ENCODE measurements around the gene ROBO2.

Gene ROBO2

GRCh38 chr3:77186319-77186718 lies 146.4 kb downstream of the ROBO2 start:
- H3K27ac Mint-ChIP-seq = no peak overlapping the region
- H3K4me1 Mint-ChIP-seq (ENCODE audit: low read depth) = no peaks in the 10 kb centered on the region
- no peaks in the 10 kb centered on the region for H3K27me3 Mint-ChIP-seq
- H3K36me3 Mint-ChIP-seq (ENCODE audit: low read depth) = no peaks in the 10 kb centered on the region
- no peak overlapping the region for H3K4me3 Mint-ChIP-seq
- H3K9me3 Mint-ChIP-seq = peaks cover 15% of the 10 kb centered on the region

GRCh38 chr3:77186728-77187127 lies 146.8 kb downstream of the ROBO2 start:
- no peak overlapping the region for H3K27ac Mint-ChIP-seq
- H3K27me3 Mint-ChIP-seq = no peaks in the 10 kb centered on the region
- H3K4me3 Mint-ChIP-seq = no peak overlapping the region
- no peaks in the 10 kb centered on the region for H3K4me1 Mint-ChIP-seq (ENCODE audit: low read depth)
- H3K9me3 Mint-ChIP-seq = peaks cover 18% of the 10 kb centered on the region
- H3K36me3 Mint-ChIP-seq (ENCODE audit: low read depth) = no peaks in the 10 kb centered on the region

DNA sequence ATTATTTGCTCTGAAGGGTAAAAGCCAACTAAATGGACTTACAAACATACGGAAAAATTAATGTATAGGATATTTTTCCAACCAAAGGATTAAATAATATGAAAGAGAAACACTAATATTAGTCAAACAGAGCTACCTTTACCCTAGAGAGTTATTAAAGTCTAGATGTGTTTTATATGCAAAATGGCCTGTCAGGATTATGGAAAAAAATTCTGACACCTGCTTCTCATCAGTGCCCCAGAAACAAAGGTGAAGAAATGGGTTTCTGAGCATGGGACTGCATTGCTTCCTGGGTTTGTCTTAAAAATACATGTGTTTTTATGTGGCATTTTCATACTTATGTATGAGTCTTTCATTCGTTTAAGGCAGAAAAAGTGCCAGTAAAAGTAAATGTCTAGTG lies 148.3 kb downstream of the ROBO2 start:
- no peaks in the 10 kb centered on the region for H3K36me3 Mint-ChIP-seq (ENCODE audit: low read depth)
- H3K9me3 Mint-ChIP-seq = peaks cover 19% of the 10 kb centered on the region
- H3K4me1 Mint-ChIP-seq (ENCODE audit: low read depth) = no peaks in the 10 kb centered on the region
- H3K27me3 Mint-ChIP-seq = no peaks in the 10 kb centered on the region
- no peak overlapping the region for H3K4me3 Mint-ChIP-seq
- H3K27ac Mint-ChIP-seq = no peak overlapping the region

- no peak overlapping the region for H3K4me3 Mint-ChIP-seq
- H3K27ac Mint-ChIP-seq = no peak overlapping the region
- H3K27me3 Mint-ChIP-seq = no peaks in the 10 kb centered on the region
- peaks cover 19% of the 10 kb centered on the region for H3K9me3 Mint-ChIP-seq
- H3K4me1 Mint-ChIP-seq (ENCODE audit: low read depth) = no peaks in the 10 kb centered on the region
- no peaks in the 10 kb centered on the region for H3K36me3 Mint-ChIP-seq (ENCODE audit: low read depth)
Measured at GRCh38 chr3:77189258-77189657, 149.4 kb downstream of the ROBO2 start.

DNA sequence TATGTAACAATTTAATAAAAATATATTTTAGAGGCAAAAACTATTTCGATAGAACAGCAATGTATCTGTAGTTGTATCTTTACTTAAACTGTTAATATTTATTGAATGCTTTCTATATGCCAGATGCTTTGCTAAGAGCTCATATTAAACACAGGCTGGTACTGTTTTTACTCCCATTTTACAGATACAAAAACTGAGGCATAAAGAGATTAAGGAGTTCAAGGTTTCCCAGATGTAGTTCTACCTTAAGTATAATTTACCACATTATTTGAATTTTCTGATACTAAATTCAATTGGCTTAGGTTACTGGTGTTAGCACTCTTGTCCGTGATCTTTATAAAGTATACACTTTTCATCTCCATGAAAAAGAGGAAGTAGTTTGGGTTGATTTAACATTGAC lies 149.8 kb downstream of the ROBO2 start:
- Mint-ChIP-seq H3K36me3 (ENCODE audit: low read depth) (no peaks in the 10 kb centered on the region), H3K27me3 (no peaks in the 10 kb centered on the region), H3K9me3 (peaks cover 19% of the 10 kb centered on the region), H3K27ac (no peak overlapping the region), H3K4me3 (no peak overlapping the region), H3K4me1 (ENCODE audit: low read depth) (no peaks in the 10 kb centered on the region)

DNA sequence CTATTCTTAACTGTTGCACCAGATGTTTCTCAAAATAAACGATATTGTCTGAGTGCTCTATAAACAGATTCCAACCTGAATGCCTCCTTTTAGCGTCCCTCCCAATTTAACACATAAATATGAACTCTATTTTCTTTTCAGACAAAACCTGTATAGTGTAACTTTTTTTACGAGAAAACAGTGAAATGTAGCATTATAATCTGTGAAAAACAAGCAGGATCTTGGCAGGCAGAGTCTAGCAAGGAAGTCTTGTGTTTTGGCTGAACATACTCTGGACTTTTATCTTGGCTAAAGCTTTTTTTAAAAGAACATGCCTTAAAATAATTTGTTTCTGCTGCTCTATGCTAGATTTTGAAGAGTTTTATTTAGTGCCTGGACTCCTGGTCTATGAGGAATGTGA lies 150.5 kb downstream of the ROBO2 start:
- Mint-ChIP-seq H3K27ac (no peak overlapping the region), H3K4me1 (ENCODE audit: low read depth) (no peaks in the 10 kb centered on the region), H3K27me3 (no peaks in the 10 kb centered on the region), H3K9me3 (peaks cover 15% of the 10 kb centered on the region), H3K4me3 (no peak overlapping the region), H3K36me3 (ENCODE audit: low read depth) (no peaks in the 10 kb centered on the region)

- no peak overlapping the region for H3K27ac Mint-ChIP-seq
- no peaks in the 10 kb centered on the region for H3K36me3 Mint-ChIP-seq (ENCODE audit: low read depth)
- peaks cover 13% of the 10 kb centered on the region for H3K9me3 Mint-ChIP-seq
- no peaks in the 10 kb centered on the region for H3K4me1 Mint-ChIP-seq (ENCODE audit: low read depth)
- H3K27me3 Mint-ChIP-seq = no peaks in the 10 kb centered on the region
- no peak overlapping the region for H3K4me3 Mint-ChIP-seq
Measured at GRCh38 chr3:77191014-77191413, 151.1 kb downstream of the ROBO2 start.

DNA sequence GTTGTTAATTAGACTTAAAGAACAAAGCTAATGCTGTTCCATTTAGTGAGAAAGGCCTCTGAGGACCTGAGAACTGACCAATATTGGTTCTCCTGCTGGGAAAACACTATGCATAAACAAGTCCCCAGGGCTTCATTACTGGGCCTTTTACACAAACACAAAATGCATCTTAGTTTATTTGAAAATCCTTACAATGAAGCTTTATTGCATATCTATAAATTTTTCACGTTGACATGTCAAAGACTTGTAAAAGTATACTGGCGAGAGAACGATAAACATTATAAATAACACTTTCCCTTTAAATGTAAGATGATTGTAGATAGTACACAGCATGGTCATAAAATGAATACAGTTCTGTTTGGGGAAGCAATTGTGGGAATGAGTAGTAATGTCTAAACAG lies 151.7 kb downstream of the ROBO2 start:
- Mint-ChIP-seq H3K27ac (no peak overlapping the region), H3K4me1 (ENCODE audit: low read depth) (no peaks in the 10 kb centered on the region), H3K36me3 (ENCODE audit: low read depth) (no peaks in the 10 kb centered on the region)

DNA sequence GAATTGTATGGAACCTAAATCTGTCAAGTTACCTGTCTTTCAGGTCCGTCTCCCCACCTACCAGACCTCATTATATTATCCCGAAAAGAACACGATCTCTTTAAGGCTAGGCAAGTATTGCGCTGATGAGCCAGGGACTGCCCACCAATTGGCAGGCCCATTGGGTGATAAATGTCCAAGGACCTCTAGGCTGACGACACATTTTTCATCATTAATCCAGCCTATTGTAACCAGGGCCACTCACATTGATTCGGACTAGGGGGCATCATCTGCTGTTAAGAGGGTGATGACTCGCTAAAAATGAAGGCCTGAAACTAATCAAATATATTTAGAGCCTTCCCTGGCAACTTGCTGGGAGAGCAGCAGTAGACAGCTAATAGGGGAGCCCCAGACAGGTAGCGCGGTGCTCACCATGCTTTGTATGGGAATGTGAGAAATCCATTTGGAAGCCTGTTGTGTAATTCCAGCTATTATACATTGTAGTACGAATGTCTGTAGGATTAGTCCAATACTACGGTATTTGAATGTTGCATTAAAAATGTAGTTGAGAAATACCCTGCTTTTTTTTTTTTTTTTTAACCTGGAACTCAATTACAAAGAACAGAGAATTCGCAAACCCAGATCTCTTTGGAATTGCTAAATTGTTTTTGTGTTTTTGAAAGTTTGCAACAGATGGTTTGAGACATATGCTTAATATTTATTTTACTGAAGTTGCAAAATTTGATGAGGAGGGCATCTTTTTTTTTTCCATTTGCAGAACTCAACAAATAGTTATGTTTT lies 156.1 kb downstream of the ROBO2 start:
- H3K36me3 Mint-ChIP-seq (ENCODE audit: low read depth) = no peaks in the 10 kb centered on the region
- H3K4me3 Mint-ChIP-seq = no peak overlapping the region
- no peaks in the 10 kb centered on the region for H3K4me1 Mint-ChIP-seq (ENCODE audit: low read depth)
- no peak overlapping the region for H3K27ac Mint-ChIP-seq
- no peaks in the 10 kb centered on the region for H3K27me3 Mint-ChIP-seq
- H3K9me3 Mint-ChIP-seq = peaks cover 4% of the 10 kb centered on the region

More for the DNA sequence above, 151.7 kb downstream of the ROBO2 start:
- Mint-ChIP-seq H3K27me3 (no peaks in the 10 kb centered on the region), H3K4me3 (no peak overlapping the region), H3K9me3 (peaks cover 9% of the 10 kb centered on the region)

DNA sequence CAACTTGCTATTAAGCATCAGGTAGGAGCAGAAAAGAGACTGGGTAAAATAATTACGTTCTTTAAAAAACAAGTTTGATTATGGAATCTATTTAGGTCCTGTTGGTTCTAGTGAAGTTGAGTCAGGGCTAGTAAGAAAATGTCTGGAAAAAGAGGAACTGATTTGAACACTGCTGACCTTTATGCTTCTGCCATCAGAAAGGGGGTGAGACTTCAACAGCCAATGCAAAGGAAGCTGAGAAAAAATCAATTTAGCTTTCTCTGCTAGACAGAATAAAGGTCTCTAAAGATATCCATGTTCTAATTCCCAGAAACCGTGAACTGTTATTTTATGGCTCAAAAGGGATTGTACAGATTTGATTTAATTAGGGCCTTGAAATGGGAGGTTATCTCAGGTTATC lies 157.5 kb downstream of the ROBO2 start:
- Mint-ChIP-seq H3K27ac (no peak overlapping the region), H3K4me1 (ENCODE audit: low read depth) (no peaks in the 10 kb centered on the region), H3K27me3 (no peaks in the 10 kb centered on the region), H3K9me3 (no peaks in the 10 kb centered on the region), H3K36me3 (ENCODE audit: low read depth) (no peaks in the 10 kb centered on the region), H3K4me3 (no peak overlapping the region)

- Mint-ChIP-seq H3K27me3 (no peaks in the 10 kb centered on the region), H3K4me1 (ENCODE audit: low read depth) (no peaks in the 10 kb centered on the region), H3K4me3 (no peak overlapping the region), H3K36me3 (ENCODE audit: low read depth) (no peaks in the 10 kb centered on the region), H3K9me3 (no peaks in the 10 kb centered on the region), H3K27ac (no peak overlapping the region)
Measured at GRCh38 chr3:77203851-77204250, 164.0 kb downstream of the ROBO2 start.

DNA sequence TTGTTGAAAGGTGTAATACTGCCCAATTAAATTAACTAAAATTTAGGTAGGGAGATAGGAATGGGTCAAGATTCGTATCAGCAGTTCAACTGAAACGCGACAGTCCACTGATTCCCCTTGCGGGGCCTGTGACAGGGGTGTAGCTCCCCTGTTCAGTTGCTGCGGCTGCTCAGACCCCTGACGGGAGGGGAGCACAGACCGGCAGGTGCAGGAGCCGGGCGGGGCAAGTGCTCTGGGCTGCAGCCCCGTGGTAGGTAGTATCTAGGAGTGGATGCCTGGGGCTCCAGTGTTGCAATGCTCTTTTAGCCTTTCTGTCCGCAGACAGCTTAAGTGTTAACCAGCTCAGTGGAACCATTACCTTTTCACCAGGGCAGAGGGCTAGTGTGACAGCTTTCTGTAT lies 164.9 kb downstream of the ROBO2 start:
- Mint-ChIP-seq H3K27ac (no peak overlapping the region), H3K27me3 (no peaks in the 10 kb centered on the region), H3K9me3 (no peaks in the 10 kb centered on the region), H3K36me3 (ENCODE audit: low read depth) (no peaks in the 10 kb centered on the region), H3K4me3 (no peak overlapping the region), H3K4me1 (ENCODE audit: low read depth) (no peaks in the 10 kb centered on the region)

DNA sequence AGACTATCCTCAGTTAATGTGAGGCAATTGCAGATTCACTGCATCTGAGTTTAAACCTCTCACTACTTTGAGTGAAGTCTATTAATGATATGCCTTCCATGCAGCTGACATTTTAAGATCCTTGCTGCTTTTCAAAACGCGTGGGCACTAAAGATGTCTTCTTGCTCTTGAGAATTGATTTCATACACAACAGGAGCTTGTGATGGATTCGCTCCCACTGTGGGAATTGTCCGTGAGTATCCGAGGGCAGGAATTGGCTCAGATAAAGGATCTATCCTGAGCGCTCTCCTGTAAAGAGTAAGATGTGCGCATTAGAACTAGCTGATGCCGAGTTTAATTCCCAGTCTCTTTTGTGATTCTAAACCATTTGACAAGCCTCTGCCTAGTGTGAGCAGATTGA lies 167.9 kb downstream of the ROBO2 start:
- Mint-ChIP-seq H3K36me3 (ENCODE audit: low read depth) (no peaks in the 10 kb centered on the region), H3K27ac (no peak overlapping the region), H3K27me3 (no peaks in the 10 kb centered on the region), H3K4me1 (ENCODE audit: low read depth) (no peaks in the 10 kb centered on the region), H3K4me3 (no peak overlapping the region), H3K9me3 (no peaks in the 10 kb centered on the region)

GRCh38 chr3:77222701-77223100 lies 182.8 kb downstream of the ROBO2 start:
- no peak overlapping the region for H3K27ac Mint-ChIP-seq
- no peaks in the 10 kb centered on the region for H3K36me3 Mint-ChIP-seq (ENCODE audit: low read depth)
- H3K9me3 Mint-ChIP-seq = peaks cover 8% of the 10 kb centered on the region
- no peak overlapping the region for H3K4me3 Mint-ChIP-seq
- H3K4me1 Mint-ChIP-seq (ENCODE audit: low read depth) = no peaks in the 10 kb centered on the region
- H3K27me3 Mint-ChIP-seq = no peaks in the 10 kb centered on the region

GRCh38 chr3:77227567-77227966 lies 187.7 kb downstream of the ROBO2 start:
- no peak overlapping the region for H3K27ac Mint-ChIP-seq
- H3K27me3 Mint-ChIP-seq = no peaks in the 10 kb centered on the region
- no peak overlapping the region for H3K4me3 Mint-ChIP-seq
- H3K9me3 Mint-ChIP-seq = peaks cover 8% of the 10 kb centered on the region
- no peaks in the 10 kb centered on the region for H3K4me1 Mint-ChIP-seq (ENCODE audit: low read depth)
- no peaks in the 10 kb centered on the region for H3K36me3 Mint-ChIP-seq (ENCODE audit: low read depth)

- H3K4me1 Mint-ChIP-seq (ENCODE audit: low read depth) = no peaks in the 10 kb centered on the region
- H3K36me3 Mint-ChIP-seq (ENCODE audit: low read depth) = no peaks in the 10 kb centered on the region
- H3K9me3 Mint-ChIP-seq = peaks cover 3% of the 10 kb centered on the region
Measured at GRCh38 chr3:77232557-77232956, 192.7 kb downstream of the ROBO2 start.

More at GRCh38 chr3:77232557-77232956, 192.7 kb downstream of the ROBO2 start:
- Mint-ChIP-seq H3K27me3 (no peaks in the 10 kb centered on the region), H3K4me3 (no peak overlapping the region), H3K27ac (no peak overlapping the region)
